ENCODE measurements around the gene GPR150. TPM values are rescaled to one million over a fixed set of nuclear protein-coding genes. Genes with fewer than 3 reads are reported as not detected.

GPR150 gene
- total RNA-seq, 2 experiments from 2014 or later: 0.60 to 0.75 TPM

- Mint-ChIP-seq H3K27me3 (no peaks in the 10 kb centered on the region), H3K36me3 (ENCODE audit: low read depth) (peaks cover 26% of the 10 kb centered on the region), H3K9me3 (no peaks in the 10 kb centered on the region), H3K4me1 (ENCODE audit: low read depth) (no peaks in the 10 kb centered on the region), H3K27ac (no peak overlapping the region), H3K4me3 (no peak overlapping the region)
- Histone ChIP-seq H3K27ac (ENCODE audit: low read depth in 1 of 2, low read length in 2 of 2) (no peak overlapping the region), H3K27me3 (ENCODE audit: control insufficient read depth in 1 of 2, insufficient read depth in 2 of 2, low read length in 2 of 2) (no peaks in the 10 kb centered on the region), H3K9me3 (ENCODE audit: control insufficient read depth in 1 of 2, insufficient read depth in 1 of 2, low read length in 2 of 2) (no peaks in the 10 kb centered on the region), H3K4me3 (ENCODE audit: low read length) (no peak overlapping the region), H3K4me1 (ENCODE audit: insufficient read depth, low read length) (no peaks in the 10 kb centered on the region), H3K36me3 (ENCODE audit: insufficient read depth, low read length) (peaks cover 4% of the 10 kb centered on the region)
- DNase-seq (no peak), ATAC-seq (ENCODE audit: poor library complexity) (no peak)
- ChIA-PET CTCF (interaction anchor here (1.4 kb wide), 1 partner anchor 17 kb away, joined by 3 read pairs; no protein-coding TSS in a partner anchor), POLR2A (no interaction called here)
- intact Hi-C loops (cut with DNase I, micrococcal nuclease): no loop called here
- no peak for TF ChIP-seq CTCF (IDR thresholded peaks at IDR 0.05)
Observed at GRCh38 chr5:95605786-95606185, 14.1 kb upstream of the GPR150 start.

GRCh38 chr5:95606419-95606818 lies 13.5 kb upstream of the GPR150 start:
- Mint-ChIP-seq H3K27ac (no peak overlapping the region), H3K9me3 (no peaks in the 10 kb centered on the region), H3K4me3 (no peak overlapping the region), H3K36me3 (ENCODE audit: low read depth) (peaks cover 19% of the 10 kb centered on the region), H3K27me3 (no peaks in the 10 kb centered on the region), H3K4me1 (ENCODE audit: low read depth) (no peaks in the 10 kb centered on the region)
- H3K9me3 ChIP-seq (ENCODE audit: control insufficient read depth in 1 of 2, insufficient read depth in 1 of 2, low read length in 2 of 2): no peaks in the 10 kb centered on the region
- no peak for DNase-seq
- H3K27ac ChIP-seq (ENCODE audit: low read depth in 1 of 2, low read length in 2 of 2): no peak overlapping the region
- no peaks in the 10 kb centered on the region for H3K36me3 ChIP-seq (ENCODE audit: insufficient read depth, low read length)
- no peaks in the 10 kb centered on the region for H3K27me3 ChIP-seq (ENCODE audit: control insufficient read depth in 1 of 2, insufficient read depth in 2 of 2, low read length in 2 of 2)
- TF ChIP-seq CTCF (IDR thresholded peaks at IDR 0.05): no peak
- intact Hi-C loops (cut with DNase I, micrococcal nuclease): no loop called here
- no peak overlapping the region for H3K4me3 ChIP-seq (ENCODE audit: low read length)
- ChIA-PET POLR2A (no interaction called here), CTCF (interaction anchor here (1.4 kb wide), 1 partner anchor 18 kb away, joined by 3 read pairs; no protein-coding TSS in a partner anchor)
- H3K4me1 ChIP-seq (ENCODE audit: insufficient read depth, low read length): no peaks in the 10 kb centered on the region
- no peak for ATAC-seq (ENCODE audit: poor library complexity)

- H3K36me3 Mint-ChIP-seq (ENCODE audit: low read depth): peaks cover 19% of the 10 kb centered on the region
- H3K27ac Mint-ChIP-seq: no peak overlapping the region
- POLR2A ChIA-PET: interaction anchor here (0.5 to 3.4 kb wide), 2 partner anchors 11 to 928 kb away, joined by 3 to 11 read pairs; no protein-coding TSS in a partner anchor
- no peak overlapping the region for H3K4me3 ChIP-seq (ENCODE audit: low read length)
- H3K27me3 ChIP-seq (ENCODE audit: control insufficient read depth in 1 of 2, insufficient read depth in 2 of 2, low read length in 2 of 2): no peaks in the 10 kb centered on the region
- peaks cover 6% of the 10 kb centered on the region for H3K9me3 Mint-ChIP-seq
- DNase-seq (no peak), ATAC-seq (ENCODE audit: poor library complexity) (no peak)
- no peak overlapping the region for H3K27ac ChIP-seq (ENCODE audit: low read depth in 1 of 2, low read length in 2 of 2)
- intact Hi-C loops (cut with DNase I, micrococcal nuclease): no loop called here
- no peaks in the 10 kb centered on the region for H3K27me3 Mint-ChIP-seq
- no peak for TF ChIP-seq CTCF (IDR thresholded peaks at IDR 0.05)
- H3K9me3 ChIP-seq (ENCODE audit: control insufficient read depth in 1 of 2, insufficient read depth in 1 of 2, low read length in 2 of 2): peaks cover 0 to 8% of the 10 kb centered on the region in 2 experiments
- H3K4me1 ChIP-seq (ENCODE audit: insufficient read depth, low read length): no peaks in the 10 kb centered on the region
- peaks cover 7% of the 10 kb centered on the region for H3K4me1 Mint-ChIP-seq (ENCODE audit: low read depth)
- CTCF ChIA-PET: no interaction called here
- no peak overlapping the region for H3K4me3 Mint-ChIP-seq
- H3K36me3 ChIP-seq (ENCODE audit: insufficient read depth, low read length): no peaks in the 10 kb centered on the region
Observed at GRCh38 chr5:95609711-95610110, 10.2 kb upstream of the GPR150 start.
